Mammary epithelial cell (primary cell): ENCODE measurements around the gene NTSR2.

Experiments
- EZH2 ChIP-seq: IDR thresholded peaks from 2 replicates; pipeline ENCODE4 v1.6.1; 2012; ENCODE audit warnings: low read length, inconsistent platforms, borderline replicate concordance
- TF ChIP-seq, protein P1 (sequence below), 2 donors: IDR thresholded peaks in 1 of 2; conservative IDR thresholded peaks in 1 of 2; 2 replicates each; pipeline ENCODE4 v1.5.1; 2011 to 2012; ENCODE audit warnings: inconsistent platforms in 2 of 2, low read length in 2 of 2, mild to moderate bottlenecking in 2 of 2, control low read depth in 1 of 2, low read depth in 1 of 2; ENCODE audit not compliant: insufficient read depth in 1 of 2; ENCODE audit errors: extremely low read depth in 1 of 2

DNA sequence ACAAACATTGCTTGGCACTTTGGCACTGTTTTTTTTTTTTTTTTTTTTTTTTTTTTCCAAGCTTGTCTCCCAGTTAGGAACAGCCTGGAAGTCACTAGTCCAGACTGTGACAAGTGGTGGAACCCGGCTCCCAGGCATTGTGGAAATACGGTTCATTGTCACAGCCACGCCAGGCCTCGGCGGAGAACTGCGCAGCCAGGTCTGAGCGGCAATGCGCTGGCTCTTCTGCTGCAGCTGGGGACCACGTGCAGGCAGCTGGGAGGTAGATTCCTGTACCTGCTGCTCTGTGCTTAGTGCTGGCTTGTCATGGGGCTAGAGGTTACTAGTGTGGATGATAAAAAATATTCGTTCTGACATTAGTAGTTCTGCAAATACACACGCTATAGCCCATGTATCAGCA is 5.0 kb downstream of the NTSR2 start:
- TF ChIP-seq, protein P1, sequence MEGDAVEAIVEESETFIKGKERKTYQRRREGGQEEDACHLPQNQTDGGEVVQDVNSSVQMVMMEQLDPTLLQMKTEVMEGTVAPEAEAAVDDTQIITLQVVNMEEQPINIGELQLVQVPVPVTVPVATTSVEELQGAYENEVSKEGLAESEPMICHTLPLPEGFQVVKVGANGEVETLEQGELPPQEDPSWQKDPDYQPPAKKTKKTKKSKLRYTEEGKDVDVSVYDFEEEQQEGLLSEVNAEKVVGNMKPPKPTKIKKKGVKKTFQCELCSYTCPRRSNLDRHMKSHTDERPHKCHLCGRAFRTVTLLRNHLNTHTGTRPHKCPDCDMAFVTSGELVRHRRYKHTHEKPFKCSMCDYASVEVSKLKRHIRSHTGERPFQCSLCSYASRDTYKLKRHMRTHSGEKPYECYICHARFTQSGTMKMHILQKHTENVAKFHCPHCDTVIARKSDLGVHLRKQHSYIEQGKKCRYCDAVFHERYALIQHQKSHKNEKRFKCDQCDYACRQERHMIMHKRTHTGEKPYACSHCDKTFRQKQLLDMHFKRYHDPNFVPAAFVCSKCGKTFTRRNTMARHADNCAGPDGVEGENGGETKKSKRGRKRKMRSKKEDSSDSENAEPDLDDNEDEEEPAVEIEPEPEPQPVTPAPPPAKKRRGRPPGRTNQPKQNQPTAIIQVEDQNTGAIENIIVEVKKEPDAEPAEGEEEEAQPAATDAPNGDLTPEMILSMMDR (conservative IDR thresholded peaks at IDR 0.05 in 1 of 2, IDR thresholded peaks at IDR 0.05 in 1 of 2; ENCODE audit: extremely low read depth in 1 of 2, insufficient read depth in 1 of 2, low read depth in 1 of 2, low read length in 2 of 2), result no peak
- TF ChIP-seq EZH2, result no peak
